Sciatic nerve (tissue), 2 donors: ENCODE results near the gene INPP5D. TPM values are rescaled to one million over a fixed set of nuclear protein-coding genes. Genes with fewer than 3 reads are reported as not detected.
"Not testable (repeated sequence)": the region's sequence is repeated elsewhere in the genome, so short reads cannot be mapped to it uniquely, and the experiment has no call there.

Experiments
- ATAC-seq: fragments of 200-7000 bp; cut with Tn5 transposase; one replicate; pipeline ENCODE4 v1.9.1; 2020; ENCODE audit warnings: mild to moderate bottlenecking, moderate library complexity
- DNase-seq: peaks from one replicate; pipeline ENCODE4 v3.0.0-alpha.2; 2020; ENCODE audit warnings: low spot score
- intact Hi-C: fragments of 100-400 bp; cut with DNase I; formaldehyde crosslinking; loops from one replicate; pipeline ENCODE4 v1.14.2; 2022
- total RNA-seq: library from RNA; stranded (reverse); fragmentation: NEBNext Ultra II Directional; extraction: Animal tissue kit (Norgen Biotek cat#: 25700); gene quantifications from one replicate; pipeline ENCODE4 v1.2.1, GENCODE V29; 2021
- donor health status: DM: no; HTN: no; CAD: no.
- donor health status: DM: no; HTN: no; CAD: no.

The INPP5D gene
- total RNA-seq, 1 donor from 2014 or later = 56.3 TPM

DNA sequence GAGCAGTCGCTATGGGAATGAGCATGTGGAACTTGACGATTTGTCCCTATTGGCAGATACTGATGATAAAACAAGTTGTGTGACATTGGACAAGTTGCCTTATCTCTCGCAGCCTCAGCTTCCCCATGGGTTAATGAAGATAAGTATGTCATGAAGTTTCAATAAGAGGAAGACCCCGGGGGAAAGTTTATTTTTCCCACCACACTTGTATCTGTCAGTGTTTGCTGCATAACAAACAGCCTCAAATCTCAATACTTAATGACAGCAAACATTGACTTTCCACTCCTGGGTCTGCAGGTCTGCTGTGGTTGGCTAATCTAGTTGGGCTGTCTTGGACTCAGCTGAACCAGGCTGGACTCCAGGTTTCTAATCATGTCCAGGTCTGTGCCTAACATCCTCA lies 45.8 kb downstream of the INPP5D start:
- intact Hi-C loops = no loop called here
- DNase-seq (no peak), ATAC-seq (no peak)

GRCh38 chr2:233107011-233107410 lies 46.9 kb downstream of the INPP5D start:
- intact Hi-C loops = no loop called here
- DNase-seq (no peak), ATAC-seq (no peak)

DNA sequence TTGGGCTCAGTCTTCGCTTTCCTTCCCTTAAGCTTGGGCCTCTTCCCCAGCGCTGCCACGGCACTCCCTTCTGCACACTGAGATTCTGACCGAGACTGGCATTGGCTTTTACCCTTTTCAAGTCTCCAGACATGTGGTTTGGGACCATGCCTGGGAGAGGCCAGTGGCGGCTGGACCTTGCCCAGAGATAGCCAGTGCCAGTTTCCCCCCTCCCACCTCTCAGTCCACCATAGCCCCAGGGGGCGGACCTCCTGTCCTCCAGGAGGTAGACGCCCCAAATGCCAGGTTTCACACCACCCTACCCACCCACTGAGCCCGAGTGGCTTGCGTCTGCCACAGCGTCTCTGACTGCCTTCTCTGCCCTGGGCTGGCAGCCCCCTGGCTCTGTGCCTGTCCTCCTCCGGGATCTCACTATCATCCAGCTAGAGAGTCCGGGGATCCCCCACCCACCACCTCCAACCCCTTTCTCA lies 47.7 kb downstream of the INPP5D start:
- no peak for ATAC-seq
- intact Hi-C loops = no loop called here
- no peak for DNase-seq

DNA sequence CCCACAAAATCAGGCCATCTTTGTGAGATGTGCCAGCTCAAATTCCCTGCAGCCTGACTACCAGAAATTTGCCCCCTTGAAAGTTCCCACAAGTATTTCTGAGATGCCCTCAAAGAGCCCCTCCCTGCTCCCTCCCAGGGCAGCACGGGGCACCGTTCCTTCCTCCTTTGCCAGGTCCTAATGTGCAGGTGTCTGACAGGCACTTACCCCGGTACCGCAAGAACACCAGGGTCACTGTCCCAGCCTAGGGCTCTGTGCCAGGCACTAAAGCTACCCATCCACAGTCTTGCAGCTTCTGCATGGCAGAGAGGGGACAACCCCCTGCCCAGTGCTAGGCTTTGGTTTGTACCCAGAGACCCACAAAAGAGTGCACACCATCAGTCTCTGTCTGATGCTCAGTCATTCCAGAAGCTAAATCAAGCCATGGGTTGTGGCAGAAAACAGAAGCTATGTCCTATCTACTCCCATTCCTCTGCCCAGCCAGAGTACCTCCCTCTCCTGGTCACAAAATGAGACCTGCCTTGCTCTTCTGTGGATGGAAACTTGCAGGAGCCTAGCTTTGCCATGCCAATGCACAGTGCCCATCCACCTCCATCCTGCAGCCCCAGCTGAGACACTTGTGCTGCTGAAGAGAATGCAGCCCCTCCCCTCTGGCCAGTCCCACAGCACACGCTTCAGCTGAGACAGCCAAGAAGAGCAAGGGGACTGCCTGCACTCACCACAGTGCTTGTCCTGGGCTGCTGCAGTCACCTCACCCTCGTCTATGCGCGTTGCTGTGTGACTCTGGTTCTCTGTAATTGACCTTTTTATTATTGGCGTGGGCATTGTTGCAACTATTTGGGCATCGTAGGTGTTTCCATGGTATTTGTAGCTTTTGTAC lies 48.7 kb downstream of the INPP5D start:
- intact Hi-C loops = no loop called here
- DNase-seq (no peak), ATAC-seq (no peak)

GRCh38 chr2:233111427-233111826 lies 51.3 kb downstream of the INPP5D start:
- DNase-seq = peak; percentile 47
- intact Hi-C loops = no loop called here
- ATAC-seq = no peak

DNA sequence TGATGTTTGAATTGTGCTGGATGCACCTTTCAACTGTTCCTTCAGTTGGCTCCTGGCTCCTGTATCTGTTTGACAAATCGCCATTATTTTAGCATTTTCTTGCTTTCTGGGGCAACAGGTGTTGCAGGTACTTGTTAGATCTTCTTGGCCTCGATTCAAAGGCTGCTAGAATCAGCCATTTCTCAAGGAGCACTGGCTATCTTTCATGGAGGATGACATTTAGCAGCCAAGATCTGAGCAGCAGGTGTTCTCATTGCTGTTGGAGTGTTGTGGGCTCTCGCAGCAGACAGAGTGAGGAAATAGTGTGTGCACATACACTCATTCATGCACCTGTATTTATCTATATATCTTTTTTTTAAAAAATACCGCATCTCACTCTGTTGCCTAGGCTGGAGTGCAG lies 52.2 kb downstream of the INPP5D start:
- no peak for DNase-seq
- intact Hi-C loops = no loop called here
- no peak for ATAC-seq

DNA sequence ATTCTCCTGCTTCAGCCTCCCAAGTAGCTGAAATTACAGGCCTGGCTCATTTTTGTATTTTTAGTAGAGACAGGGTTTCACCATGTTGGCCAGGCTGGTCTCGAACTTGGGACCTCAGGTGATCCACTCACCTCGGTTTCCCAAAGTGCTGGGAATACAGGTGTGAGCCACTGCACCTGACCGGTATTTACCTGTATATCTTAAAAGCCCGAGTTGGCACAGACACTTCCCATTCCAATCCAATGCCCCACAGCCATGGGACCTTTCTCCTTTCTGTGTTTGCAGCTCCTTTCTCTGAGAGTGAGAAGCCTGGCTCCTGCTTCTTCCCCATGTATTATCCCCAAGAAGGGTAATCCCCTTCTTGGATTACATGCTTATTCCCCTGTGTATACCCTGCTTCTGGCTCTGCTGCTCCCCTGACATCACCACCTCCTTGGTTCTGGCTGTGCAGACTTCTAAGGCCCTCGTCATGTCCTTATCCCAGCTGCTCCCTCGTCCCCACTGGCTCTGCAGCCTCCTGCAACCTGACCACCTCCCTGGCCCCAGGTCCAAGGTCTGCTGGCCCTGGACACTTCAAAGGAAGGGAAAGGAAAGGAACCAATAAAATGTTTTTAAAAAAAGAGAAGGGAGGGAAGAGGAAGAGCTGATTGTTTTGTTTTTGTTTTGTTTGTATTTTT lies 52.8 kb downstream of the INPP5D start:
- intact Hi-C loops = no loop called here
- ATAC-seq = no peak
- DNase-seq = no peak

DNA sequence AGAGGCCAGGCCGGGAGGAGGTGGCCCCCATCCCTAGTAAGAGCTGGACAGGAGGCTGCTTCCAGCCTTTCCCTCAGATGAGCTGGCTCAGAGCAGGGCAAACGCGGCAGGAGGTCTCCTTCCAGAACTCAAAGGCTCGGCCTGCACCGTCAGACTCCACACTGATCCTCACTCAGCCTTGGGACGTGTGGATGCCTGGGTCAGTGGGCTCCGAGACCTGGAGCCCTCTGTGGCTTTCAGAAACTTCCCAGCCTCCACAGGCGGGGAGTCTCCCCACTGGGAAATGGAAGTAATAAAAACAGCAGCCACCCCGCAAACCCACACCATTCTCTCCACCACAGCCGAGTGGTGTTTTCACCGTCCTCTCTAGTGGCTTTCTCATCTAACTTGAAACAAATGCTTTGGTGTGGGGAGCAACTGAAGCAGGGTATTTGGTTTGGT lies 54.3 kb downstream of the INPP5D start:
- no peak for DNase-seq
- ATAC-seq = no peak
- intact Hi-C loops = no loop called here

DNA sequence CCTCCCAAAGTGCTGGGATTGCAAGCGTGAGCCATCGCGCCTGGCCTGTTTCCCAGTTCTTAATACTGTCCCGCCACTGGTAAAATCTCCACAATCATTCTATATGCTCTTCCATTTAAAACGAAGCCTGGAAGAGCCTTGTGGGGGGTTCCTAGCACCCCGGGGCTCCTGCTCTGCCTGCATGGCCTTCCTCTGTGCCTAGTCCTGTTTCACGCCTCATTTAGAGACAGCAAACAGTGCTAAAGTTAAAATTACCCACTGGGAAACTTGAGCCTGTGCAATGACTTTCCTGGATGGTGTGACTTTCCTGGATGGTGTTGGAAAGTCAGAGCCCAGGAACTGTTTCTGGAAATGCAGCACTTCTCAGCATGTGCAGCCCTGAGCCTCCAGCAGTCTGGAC lies 55.0 kb downstream of the INPP5D start:
- ATAC-seq = no peak
- DNase-seq = no peak
- intact Hi-C loops = no loop called here

GRCh38 chr2:233115741-233116140 lies 55.6 kb downstream of the INPP5D start:
- peak; percentile 20 for ATAC-seq
- intact Hi-C loops = no loop called here
- DNase-seq = no peak

- DNase-seq (no peak), ATAC-seq (peak; percentile 48)
- intact Hi-C loops = no loop called here
Measured at GRCh38 chr2:233116946-233117345, 56.8 kb downstream of the INPP5D start.

DNA sequence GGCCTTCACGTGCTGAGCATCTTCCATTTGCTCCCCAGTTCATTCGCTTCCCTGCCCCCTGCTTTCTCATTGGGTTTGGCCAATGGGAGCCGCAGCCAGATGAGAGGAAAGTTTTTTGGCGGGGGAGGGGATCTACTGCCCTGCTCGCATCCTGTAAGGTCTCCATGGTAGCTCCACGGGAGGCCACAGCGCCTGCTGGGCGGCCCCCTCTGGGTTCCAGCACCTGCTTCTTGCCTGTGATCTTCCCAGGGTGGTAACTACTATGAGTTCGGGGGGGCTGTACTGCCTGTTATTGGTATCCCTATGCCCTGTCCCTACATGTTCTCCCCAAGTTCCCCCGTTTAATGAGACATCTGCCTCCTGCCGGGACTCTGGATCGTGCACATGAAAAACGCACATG lies 57.2 kb downstream of the INPP5D start:
- no peak for DNase-seq
- intact Hi-C loops = no loop called here
- ATAC-seq = no peak

- intact Hi-C loops = no loop called here
- ATAC-seq (peak; percentile 10), DNase-seq (no peak)
Measured at GRCh38 chr2:233117811-233118647, 57.9 kb downstream of the INPP5D start.

DNA sequence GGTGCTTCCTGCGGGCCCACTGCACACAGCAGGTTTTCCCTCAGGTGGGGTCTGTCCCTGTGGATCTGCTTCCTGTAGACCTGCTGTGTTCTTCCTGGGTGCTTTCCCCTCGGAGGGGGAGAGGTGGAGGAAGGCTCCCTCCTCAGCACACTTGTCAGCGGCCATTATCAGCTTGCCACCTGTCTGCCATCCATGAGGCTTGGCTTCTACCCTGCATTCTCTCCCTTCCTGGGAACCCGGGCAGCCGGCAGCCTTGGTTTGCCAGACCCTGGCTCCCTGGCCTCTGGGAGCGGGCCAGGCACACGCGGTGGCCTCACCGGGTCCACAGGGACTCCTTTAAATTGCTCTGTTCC lies 58.5 kb downstream of the INPP5D start:
- ATAC-seq = no peak
- intact Hi-C loops = no loop called here
- DNase-seq = no peak

DNA sequence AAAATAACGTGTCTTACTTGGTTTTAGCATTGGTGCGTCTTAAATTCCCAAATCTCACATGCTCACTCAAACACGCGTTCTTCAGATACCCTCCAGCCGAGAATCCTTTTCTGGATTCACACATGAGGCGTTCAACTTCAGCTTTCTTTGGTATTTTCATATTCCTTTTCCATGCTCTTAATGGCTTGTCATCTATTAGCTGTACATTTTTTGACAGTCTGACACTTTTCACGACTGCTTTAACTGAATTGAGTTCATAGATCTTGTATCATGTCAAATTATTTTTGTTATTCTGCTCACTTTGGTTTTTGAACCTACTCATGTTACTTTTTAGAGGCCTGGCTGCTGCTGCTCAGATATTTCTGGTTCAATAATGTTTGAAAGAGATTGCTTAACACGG lies 59.0 kb downstream of the INPP5D start:
- intact Hi-C loops = no loop called here
- ATAC-seq = no peak

GRCh38 chr2:233119806-233120205 lies 59.7 kb downstream of the INPP5D start:
- DNase-seq = no peak
- ATAC-seq = no peak
- intact Hi-C loops = no loop called here

More for the DNA sequence above, 59.0 kb downstream of the INPP5D start:
- DNase-seq = no peak

DNA sequence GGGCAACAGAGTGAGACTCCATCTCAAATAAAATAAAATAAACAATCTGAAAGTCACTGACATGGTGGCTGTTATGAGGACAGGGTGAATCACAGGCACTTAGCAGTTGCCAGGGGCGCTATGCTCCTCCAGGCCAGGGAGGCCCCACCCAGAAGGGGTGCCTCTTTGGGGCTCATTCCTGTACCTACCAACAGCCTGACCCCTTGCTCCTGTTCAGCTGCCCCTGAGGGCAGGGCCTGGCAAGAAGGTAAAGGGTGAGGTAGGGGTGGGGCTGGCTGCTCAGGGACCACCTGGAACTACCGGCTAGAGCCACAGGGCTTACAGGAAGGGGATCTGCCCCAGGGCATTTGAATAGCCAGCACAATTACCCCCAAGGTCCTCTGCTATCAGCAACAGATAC lies 60.3 kb downstream of the INPP5D start:
- no peak for DNase-seq
- intact Hi-C loops = no loop called here
- ATAC-seq = no peak

- intact Hi-C loops = no loop called here
- ATAC-seq = no peak
- no peak for DNase-seq
Measured at GRCh38 chr2:233121856-233122255, 61.7 kb downstream of the INPP5D start.

- intact Hi-C loops = no loop called here
- no peak for ATAC-seq
- DNase-seq = no peak
Measured at GRCh38 chr2:233122541-233122940, 62.4 kb downstream of the INPP5D start.

- not testable (repeated sequence) for ATAC-seq
Measured at GRCh38 chr2:233123576-233123975, 63.4 kb downstream of the INPP5D start.

More at GRCh38 chr2:233123576-233123975, 63.4 kb downstream of the INPP5D start:
- intact Hi-C loops, DNase-seq: not testable (repeated sequence)
